HG03520 (cell line): ENCODE results near the gene GPR15LG.

Experiments used
- ATAC-seq: cut with Tn5 transposase; IDR thresholded peaks from one replicate; pipeline ENCODE4 v1.9.1; 2021; ENCODE audit warnings: mild to moderate bottlenecking, moderate library complexity; ENCODE audit not compliant: unreplicated experiment

The GPR15LG gene

GRCh38 chr10:84213076-84213475 lies 39.5 kb downstream of the GPR15LG start:
- no peak for ATAC-seq

GRCh38 chr10:84214046-84214572 lies 40.5 kb downstream of the GPR15LG start:
- ATAC-seq: no peak

- peak; percentile 84 for ATAC-seq
Observed at GRCh38 chr10:84214612-84215235, 41.1 kb downstream of the GPR15LG start.

GRCh38 chr10:84216834-84217233 lies 43.2 kb downstream of the GPR15LG start:
- ATAC-seq: no peak

GRCh38 chr10:84217746-84218145 lies 44.1 kb downstream of the GPR15LG start:
- ATAC-seq: no peak

DNA sequence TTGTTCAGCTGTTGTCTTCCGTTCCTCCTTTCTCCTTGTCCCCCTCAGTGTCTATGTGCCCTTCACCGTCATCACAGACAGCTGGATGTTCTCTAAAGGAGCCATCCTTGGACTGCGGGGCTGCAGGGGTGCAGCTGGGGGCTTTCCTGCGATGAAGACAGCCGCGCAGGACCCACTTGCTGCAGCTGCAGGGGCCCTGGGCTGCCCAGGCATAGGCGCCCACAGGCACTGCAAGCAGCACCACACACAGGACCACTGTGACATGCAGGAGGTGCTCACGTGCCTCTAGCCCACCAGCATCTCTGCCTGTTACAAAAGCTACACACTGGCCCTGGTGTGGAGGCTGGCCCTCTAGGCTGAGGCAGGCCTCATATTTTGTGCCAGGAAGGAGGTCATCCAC lies 48.3 kb downstream of the GPR15LG start:
- ATAC-seq: no peak

- no peak for ATAC-seq
Observed at GRCh38 chr10:84224411-84225028, 50.9 kb downstream of the GPR15LG start.

GRCh38 chr10:84225427-84226173 lies 52.0 kb downstream of the GPR15LG start, which contains the start of gene LRIT2:
TSS of gene LRIT2 (minus strand) at chr10:84225544. CDS start at chr10:84225520, 24 bp downstream.
- ATAC-seq: no peak

- ATAC-seq: no peak
Observed at GRCh38 chr10:84226616-84227015, 53.0 kb downstream of the GPR15LG start.

- ATAC-seq: no peak
Observed at GRCh38 chr10:84227810-84228209, 54.2 kb downstream of the GPR15LG start.

DNA sequence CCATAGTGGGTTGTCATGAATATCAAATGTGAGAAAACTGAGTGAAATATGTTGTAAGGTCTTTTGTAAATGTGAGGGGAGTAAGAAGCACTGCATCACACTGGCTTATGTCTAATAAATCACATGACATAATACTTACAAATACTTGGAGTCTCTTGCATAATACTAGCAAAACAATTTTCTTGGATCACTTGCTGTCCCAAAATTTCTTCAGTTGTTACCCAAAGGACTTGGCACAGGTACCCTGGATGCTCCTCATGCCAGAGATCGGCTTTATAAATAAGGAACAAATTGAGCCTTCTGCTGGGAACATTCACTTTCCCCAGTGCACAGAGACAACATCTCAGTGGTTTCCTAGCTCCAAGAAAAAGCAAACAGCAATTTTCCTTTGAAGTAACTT lies 56.8 kb downstream of the GPR15LG start:
- no peak for ATAC-seq

GRCh38 chr10:84232376-84232775 lies 58.8 kb downstream of the GPR15LG start:
- ATAC-seq: no peak

- no peak for ATAC-seq
Observed at GRCh38 chr10:84233940-84234339, 60.3 kb downstream of the GPR15LG start.

- ATAC-seq: no peak
Observed at GRCh38 chr10:84234479-84234878, 60.9 kb downstream of the GPR15LG start.
